Measurements from ENCODE around the gene CTDNEP1.

CTDNEP1 gene

DNA sequence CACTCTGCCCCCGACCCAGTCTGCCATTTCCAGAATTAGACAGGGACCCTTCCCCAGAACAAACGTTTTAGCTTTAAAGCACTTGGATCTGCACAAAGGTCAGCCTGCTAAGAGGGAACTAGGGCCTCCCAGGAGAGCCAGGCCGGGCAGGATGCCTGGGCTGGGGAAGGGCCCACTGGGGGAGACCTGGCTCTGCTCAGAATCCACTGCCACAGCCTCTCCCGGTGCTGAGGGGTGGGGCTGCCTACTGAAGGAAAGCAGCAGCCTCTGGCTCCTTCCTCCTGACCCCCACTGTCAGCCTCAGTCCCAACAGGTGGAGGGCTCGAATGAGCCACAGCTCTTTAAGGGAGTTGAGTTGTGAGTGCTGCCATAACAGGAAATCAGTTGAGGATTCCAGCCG, 41.2 kb upstream of the CTDNEP1 start:
- no peak for DNase-seq (ENCODE audit: low read depth)
- no peak overlapping the region for H3K4me3 ChIP-seq (ENCODE audit: low read depth, low read length)

DNA sequence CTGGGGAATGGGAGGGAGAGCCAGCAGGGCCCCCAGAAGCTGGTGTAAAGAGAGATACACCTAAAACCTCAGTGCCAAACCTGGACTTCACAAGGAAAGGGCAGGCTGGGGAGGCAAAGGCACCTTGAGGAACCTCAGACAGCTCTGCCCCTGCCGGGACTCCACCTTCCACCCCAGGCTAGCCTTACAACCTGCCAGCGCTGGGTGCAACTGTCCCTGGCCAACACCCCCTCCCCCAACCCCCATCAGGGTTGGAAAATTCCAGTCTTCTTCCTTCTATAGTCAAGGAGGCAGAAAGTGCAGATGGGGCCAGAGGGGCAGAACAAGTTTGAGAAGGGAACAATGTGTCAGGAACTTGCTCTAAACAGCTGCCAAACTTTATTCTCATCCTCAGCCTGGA, 40.7 kb upstream of the CTDNEP1 start:
- H3K4me3 ChIP-seq (ENCODE audit: low read depth, low read length), result no peak overlapping the region
- TF ChIP-seq, protein P1, sequence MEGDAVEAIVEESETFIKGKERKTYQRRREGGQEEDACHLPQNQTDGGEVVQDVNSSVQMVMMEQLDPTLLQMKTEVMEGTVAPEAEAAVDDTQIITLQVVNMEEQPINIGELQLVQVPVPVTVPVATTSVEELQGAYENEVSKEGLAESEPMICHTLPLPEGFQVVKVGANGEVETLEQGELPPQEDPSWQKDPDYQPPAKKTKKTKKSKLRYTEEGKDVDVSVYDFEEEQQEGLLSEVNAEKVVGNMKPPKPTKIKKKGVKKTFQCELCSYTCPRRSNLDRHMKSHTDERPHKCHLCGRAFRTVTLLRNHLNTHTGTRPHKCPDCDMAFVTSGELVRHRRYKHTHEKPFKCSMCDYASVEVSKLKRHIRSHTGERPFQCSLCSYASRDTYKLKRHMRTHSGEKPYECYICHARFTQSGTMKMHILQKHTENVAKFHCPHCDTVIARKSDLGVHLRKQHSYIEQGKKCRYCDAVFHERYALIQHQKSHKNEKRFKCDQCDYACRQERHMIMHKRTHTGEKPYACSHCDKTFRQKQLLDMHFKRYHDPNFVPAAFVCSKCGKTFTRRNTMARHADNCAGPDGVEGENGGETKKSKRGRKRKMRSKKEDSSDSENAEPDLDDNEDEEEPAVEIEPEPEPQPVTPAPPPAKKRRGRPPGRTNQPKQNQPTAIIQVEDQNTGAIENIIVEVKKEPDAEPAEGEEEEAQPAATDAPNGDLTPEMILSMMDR (IDR thresholded peaks at IDR 0.05; ENCODE audit: control insufficient read depth, extremely low read depth, insufficient read depth), result no peak
- no peak for DNase-seq (ENCODE audit: low read depth)

More for the DNA sequence above, 41.2 kb upstream of the CTDNEP1 start:
- TF ChIP-seq, protein P1 (IDR thresholded peaks at IDR 0.05; ENCODE audit: control insufficient read depth, extremely low read depth, insufficient read depth), result no peak

DNA sequence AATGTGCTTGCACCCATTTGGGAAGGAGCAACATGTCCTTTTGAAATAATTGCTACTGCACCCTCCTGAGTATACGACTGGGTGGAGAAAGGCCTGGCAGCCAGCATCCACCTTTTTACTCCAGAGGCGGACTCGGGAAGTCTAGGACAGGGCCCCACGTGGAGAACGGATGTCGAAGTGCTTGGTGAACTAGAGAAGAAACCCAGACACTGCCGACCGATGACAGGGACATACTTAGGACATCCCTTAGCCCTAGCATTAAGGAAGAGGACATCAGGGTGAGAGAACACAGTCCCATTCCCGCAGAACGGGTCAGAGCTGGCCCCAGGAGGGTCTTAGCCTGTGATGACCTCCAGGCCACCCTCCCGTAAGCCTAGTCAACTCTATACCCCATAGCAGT, 39.2 kb upstream of the CTDNEP1 start:
- no peak overlapping the region for H3K4me3 ChIP-seq (ENCODE audit: low read depth, low read length)
- TF ChIP-seq, protein P1 (IDR thresholded peaks at IDR 0.05; ENCODE audit: control insufficient read depth, extremely low read depth, insufficient read depth), result no peak
- DNase-seq (ENCODE audit: low read depth), result no peak

DNA sequence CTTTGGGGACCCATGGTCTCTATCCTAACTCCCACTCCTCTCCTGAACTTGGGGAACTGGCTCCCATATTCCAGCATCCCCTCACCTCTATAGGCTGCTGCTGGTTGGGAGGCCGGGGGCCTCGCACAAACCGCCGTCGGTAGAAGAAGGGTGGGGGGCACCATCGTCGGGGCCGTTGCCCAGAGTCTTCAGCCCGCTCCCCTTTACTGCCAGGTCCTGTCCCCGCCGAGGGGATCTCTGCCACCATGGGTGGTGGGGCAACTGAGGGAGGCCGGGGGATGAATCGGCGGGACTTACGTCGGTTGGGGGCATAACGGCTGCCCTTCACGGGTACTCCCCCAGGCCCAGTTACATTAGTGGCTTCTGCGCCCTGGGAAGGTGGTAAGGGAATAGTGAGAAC, 38.6 kb upstream of the CTDNEP1 start:
- H3K4me3 ChIP-seq (ENCODE audit: low read depth, low read length), result no peak overlapping the region
- DNase-seq (ENCODE audit: low read depth), result no peak
- TF ChIP-seq, protein P1 (IDR thresholded peaks at IDR 0.05; ENCODE audit: control insufficient read depth, extremely low read depth, insufficient read depth), result no peak

DNA sequence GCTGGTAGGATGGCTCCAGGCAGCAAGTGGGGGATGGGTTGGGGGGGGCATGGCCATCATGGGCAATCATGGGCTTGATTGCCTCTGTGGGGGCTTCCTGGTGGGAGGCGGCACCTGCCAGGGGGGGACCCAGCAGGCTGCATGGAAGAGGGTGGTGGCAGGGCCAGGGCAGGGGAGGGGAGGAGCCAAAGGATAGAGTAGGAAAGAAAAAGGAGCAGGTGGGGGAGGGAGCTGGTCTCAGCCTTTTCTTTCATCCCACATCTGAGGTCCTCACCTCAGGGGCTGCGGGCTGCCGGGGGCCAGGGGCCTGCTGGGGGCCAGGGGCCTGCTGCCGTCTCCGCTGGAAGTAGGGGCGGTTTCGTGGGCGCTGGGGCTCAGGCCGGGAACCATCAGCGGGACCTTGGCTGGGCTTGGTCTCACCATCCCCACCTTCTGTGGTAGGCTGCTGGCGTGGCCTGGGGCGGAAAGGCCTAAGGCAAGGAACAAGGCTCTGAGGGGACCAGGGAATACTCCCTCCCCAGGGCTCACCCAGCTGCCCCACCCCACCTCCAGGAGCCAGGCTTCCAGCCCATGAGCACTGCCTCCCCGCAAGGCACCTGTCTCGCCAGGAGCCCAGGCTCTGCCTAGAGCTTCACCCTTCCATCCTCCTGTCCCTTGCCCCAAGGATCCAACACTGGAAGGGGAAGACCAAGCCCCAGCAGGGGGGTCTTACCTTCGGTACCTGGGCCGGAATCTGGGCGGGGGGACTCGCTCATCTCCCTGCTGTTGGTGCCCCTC, 37.9 kb upstream of the CTDNEP1 start:
- no peak overlapping the region for H3K4me3 ChIP-seq (ENCODE audit: low read depth, low read length)
- DNase-seq (ENCODE audit: low read depth), result no peak
- TF ChIP-seq, protein P1 (IDR thresholded peaks at IDR 0.05; ENCODE audit: control insufficient read depth, extremely low read depth, insufficient read depth), result no peak

DNA sequence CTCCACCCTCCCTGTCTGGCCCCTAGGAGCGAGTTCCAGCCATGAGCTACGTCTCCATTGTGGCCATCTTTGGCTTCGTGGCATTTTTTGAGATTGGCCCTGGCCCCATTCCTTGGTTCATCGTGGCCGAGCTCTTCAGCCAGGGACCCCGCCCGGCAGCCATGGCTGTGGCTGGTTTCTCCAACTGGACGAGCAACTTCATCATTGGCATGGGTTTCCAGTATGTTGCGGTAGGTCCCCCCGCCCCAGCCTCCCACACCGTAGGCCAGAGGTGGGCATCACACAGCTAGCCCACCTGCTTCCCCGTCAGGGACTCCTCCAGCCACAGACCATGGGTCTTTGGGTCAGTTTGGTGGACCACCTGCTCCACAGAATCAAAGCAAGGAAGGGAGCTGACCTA, 34.1 kb upstream of the CTDNEP1 start:
- H3K4me3 ChIP-seq (ENCODE audit: low read depth, low read length), result no peak overlapping the region
- TF ChIP-seq, protein P1 (IDR thresholded peaks at IDR 0.05; ENCODE audit: control insufficient read depth, extremely low read depth, insufficient read depth), result no peak
- no peak for DNase-seq (ENCODE audit: low read depth)

DNA sequence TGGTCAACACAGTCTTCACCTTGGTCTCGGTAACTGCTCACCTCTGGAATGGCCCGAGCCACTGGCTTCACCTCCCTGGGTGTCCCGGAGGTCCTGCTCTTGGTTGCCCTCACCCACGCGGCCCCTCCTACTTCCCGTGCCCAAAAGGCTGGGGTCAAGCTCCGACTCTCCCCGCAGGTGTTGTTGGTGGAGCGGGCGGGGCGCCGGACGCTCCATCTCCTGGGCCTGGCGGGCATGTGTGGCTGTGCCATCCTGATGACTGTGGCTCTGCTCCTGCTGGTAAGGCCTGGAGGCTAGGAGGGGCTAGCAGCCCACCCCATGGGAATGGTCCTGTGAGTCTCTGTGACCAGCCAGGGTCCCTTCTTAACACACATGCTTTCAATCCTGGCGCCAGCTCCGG, 33.4 kb upstream of the CTDNEP1 start:
- TF ChIP-seq, protein P1 (IDR thresholded peaks at IDR 0.05; ENCODE audit: control insufficient read depth, extremely low read depth, insufficient read depth), result no peak
- H3K4me3 ChIP-seq (ENCODE audit: low read depth, low read length), result no peak overlapping the region
- no peak for DNase-seq (ENCODE audit: low read depth)

Measured in LNCaP clone FGC (cell line).